Hepatocyte (in vitro differentiated cells): ENCODE results near the gene WDR62. TPM values are rescaled to one million over a fixed set of nuclear protein-coding genes. Genes with fewer than 3 reads are reported as not detected.

Source experiments
- DNase-seq: peaks from one replicate; pipeline ENCODE4 v3.0.0-alpha.2; 2016; ENCODE audit warnings: low spot score
- H2AFZ ChIP-seq: fragments of 200-600 bp; sonication (generic); 2 replicates; pipeline ENCODE4 v1.6.0; 2016; ENCODE audit warnings: antibody characterized with exemption, mild to moderate bottlenecking
- H3K27ac ChIP-seq: fragments of 200-600 bp; sonication (generic); 2 replicates; pipeline ENCODE4 v1.5.1; 2016; ENCODE audit warnings: mild to moderate bottlenecking
- H3K27me3 ChIP-seq: fragments of 200-600 bp; sonication (generic); 2 replicates; pipeline ENCODE4 v1.6.1; 2016
- H3K36me3 ChIP-seq: fragments of 200-600 bp; sonication (generic); replicated peaks from 2 replicates; pipeline ENCODE4 v1.5.1; 2016; ENCODE audit warnings: low read depth; ENCODE audit not compliant: insufficient read depth
- H3K4me1 ChIP-seq: fragments of 200-600 bp; sonication (generic); 2 replicates; pipeline ENCODE4 v1.5.1; 2016; ENCODE audit warnings: mild to moderate bottlenecking, moderate library complexity; ENCODE audit not compliant: insufficient read depth
- H3K4me2 ChIP-seq: fragments of 200-600 bp; sonication (generic); 2 replicates; pipeline ENCODE4 v1.6.0; 2016
- H3K4me3 ChIP-seq: fragments of 200-600 bp; sonication (generic); 2 replicates; pipeline ENCODE4 v1.5.1; 2016; ENCODE audit warnings: mild to moderate bottlenecking
- H3K79me2 ChIP-seq: fragments of 200-600 bp; sonication (generic); 2 replicates; pipeline ENCODE4 v1.6.0; 2017; ENCODE audit warnings: mild to moderate bottlenecking
- H3K9me2 ChIP-seq: fragments of 200-600 bp; sonication (generic); replicated peaks from 2 replicates; pipeline ENCODE4 v1.6.0; 2017; ENCODE audit warnings: mild to moderate bottlenecking; ENCODE audit not compliant: insufficient read depth
- H3K9me3 ChIP-seq: fragments of 200-600 bp; sonication (generic); 2 replicates; pipeline ENCODE4 v1.5.1; 2016; ENCODE audit warnings: low read depth, mild to moderate bottlenecking
- H4K20me1 ChIP-seq: fragments of 200-600 bp; sonication (generic); 2 replicates; pipeline ENCODE4 v1.6.0; 2016; ENCODE audit warnings: mild to moderate bottlenecking; ENCODE audit not compliant: insufficient read depth, poor library complexity, severe bottlenecking
- EZH2 ChIP-seq: fragments of 200-600 bp; sonication (generic); IDR thresholded peaks from 2 replicates; pipeline ENCODE4 v1.6.1; 2016; ENCODE audit warnings: antibody characterized with exemption, mild to moderate bottlenecking, borderline replicate concordance
- EZH2phosphoT487 ChIP-seq: fragments of 200-600 bp; sonication (generic); IDR thresholded peaks from one replicate; pipeline ENCODE4 v1.6.1; 2018; ENCODE audit warnings: antibody characterized with exemption, mild to moderate bottlenecking, low read depth, moderate library complexity; ENCODE audit not compliant: unreplicated experiment, severe bottlenecking
- WGBS: methylation state at CpG from one replicate; pipeline ENCODE4 v1.1.6; 2016; ENCODE audit warnings: low lambda C conversion rate; ENCODE audit errors: missing lambda C conversion rate; 5-methylcytosine and 5-hydroxymethylcytosine counted together
- polyA plus RNA-seq: library from polyadenylated mRNA; unstranded; fragments of >200 nt; fragmentation: Nextera tagmentation; extraction: Ambion mirVana; gene quantifications from 2 replicates; pipeline ENCODE4 v1.2.1, GENCODE V29; 2016
- total RNA-seq: library from RNA; depleted of rRNA; stranded (reverse); fragments of >200 nt; gene quantifications from 2 replicates; pipeline ENCODE4 v1.2.3, GENCODE V29; 2014
- TF ChIP-seq, protein P1 (sequence below): fragments of 200-600 bp; sonication (generic); IDR thresholded peaks from 2 replicates; pipeline ENCODE4 v1.5.1; 2016; ENCODE audit warnings: antibody characterized with exemption, mild to moderate bottlenecking; ENCODE audit not compliant: poor library complexity

Gene WDR62
- total and polyA plus RNA-seq, 2 experiments from 2014 or later: 2.1 to 4.6 TPM

DNA sequence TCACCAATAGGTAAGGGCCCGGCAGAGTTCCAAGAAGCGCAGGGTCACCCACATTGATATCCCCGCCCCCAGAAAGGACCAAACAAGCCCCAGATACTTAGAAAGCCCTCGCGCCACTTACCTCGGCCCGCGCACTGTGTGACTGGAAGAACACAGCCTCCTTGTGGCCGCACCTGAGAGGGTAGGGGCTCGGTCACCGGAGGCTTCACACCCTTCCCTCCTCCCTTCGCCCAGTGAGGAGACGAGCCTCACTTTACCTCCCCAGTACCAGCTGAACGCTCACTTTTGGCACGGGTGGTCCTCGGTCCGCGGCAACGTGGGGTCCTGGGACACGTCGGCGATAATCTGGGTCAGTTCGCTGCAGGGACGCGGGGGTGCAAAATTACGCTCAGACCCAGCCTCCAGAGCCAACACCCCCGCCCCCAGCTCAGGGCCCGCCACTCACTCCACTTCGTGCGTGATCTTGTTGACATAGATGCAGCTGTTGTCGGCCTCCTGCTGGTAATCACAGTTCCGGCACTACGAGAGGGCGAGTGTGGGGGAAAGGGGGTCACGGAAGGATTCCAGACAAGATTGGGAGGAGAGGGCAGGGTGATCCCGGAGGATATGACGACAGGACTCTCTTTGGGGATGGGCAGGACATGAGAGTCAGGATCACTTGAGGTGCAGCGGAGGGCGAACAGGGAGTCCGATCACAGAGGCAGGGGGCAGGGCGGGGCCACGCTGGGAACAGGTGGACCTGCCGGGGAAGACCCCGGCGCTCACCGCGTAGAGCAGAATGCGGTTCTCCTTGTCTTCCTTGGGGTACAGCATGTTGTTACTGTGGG, 59.4 kb downstream of the WDR62 start:
- Histone ChIP-seq H3K36me3 (no peaks in the 10 kb centered on the region), H3K79me2 (peaks cover 32% of the 10 kb centered on the region), H3K9me3 (no peaks in the 10 kb centered on the region), H3K4me2 (peak overlapping the region; percentile 78), H3K4me1 (peaks cover 12% of the 10 kb centered on the region), H3K27ac (peak overlapping the region; percentile 68), H4K20me1 (no peaks in the 10 kb centered on the region), H3K4me3 (peak overlapping the region; percentile 79), H2AFZ (peak overlapping the region; percentile 76), H3K27me3 (no peaks in the 10 kb centered on the region), H3K9me2 (no peaks in the 10 kb centered on the region)
- DNase-seq: peak; percentile 61
- TF ChIP-seq, protein P1, sequence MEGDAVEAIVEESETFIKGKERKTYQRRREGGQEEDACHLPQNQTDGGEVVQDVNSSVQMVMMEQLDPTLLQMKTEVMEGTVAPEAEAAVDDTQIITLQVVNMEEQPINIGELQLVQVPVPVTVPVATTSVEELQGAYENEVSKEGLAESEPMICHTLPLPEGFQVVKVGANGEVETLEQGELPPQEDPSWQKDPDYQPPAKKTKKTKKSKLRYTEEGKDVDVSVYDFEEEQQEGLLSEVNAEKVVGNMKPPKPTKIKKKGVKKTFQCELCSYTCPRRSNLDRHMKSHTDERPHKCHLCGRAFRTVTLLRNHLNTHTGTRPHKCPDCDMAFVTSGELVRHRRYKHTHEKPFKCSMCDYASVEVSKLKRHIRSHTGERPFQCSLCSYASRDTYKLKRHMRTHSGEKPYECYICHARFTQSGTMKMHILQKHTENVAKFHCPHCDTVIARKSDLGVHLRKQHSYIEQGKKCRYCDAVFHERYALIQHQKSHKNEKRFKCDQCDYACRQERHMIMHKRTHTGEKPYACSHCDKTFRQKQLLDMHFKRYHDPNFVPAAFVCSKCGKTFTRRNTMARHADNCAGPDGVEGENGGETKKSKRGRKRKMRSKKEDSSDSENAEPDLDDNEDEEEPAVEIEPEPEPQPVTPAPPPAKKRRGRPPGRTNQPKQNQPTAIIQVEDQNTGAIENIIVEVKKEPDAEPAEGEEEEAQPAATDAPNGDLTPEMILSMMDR: peak; percentile 4
- no peak for TF ChIP-seq EZH2phosphoT487
- WGBS: 10% methylated on average over 44 of the region's 48 CpGs

DNA sequence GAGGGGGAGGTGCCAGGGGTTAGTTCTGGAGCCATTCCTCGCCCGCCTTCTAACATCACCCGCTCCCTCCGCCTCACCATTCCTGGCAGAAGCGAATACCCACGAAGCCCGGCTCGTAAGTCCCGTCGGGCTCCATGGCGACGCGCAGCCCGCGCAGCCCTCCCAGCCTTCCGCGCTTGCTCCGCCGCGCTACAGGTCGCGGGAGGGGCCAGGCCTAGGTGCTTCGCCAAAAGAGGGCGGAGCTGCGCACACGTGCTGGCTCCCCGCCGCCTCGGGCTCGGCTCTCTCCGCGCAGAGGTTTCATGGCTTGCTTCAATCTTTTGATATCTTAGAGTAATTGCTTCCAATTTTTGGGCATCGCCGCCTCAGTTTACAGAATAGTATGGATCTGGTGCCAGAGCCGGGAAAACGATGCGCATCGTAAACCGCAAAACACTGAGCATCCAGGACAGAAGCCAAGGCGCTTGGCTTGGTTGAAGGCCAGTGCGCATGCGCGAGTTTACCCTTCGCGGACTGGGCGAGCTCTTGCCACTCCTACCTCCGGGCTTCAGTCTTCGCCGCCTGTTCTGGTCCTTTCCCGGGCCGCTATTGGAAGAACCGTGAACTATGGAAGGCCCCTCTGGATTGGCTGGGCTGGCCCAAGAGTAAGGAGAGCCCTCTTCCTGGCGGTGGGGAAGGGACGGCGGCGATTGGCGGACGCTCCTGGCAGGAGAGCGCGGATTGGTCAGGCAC, 60.2 kb downstream of the WDR62 start, which contains the start of gene POLR2I:
Gene POLR2I (minus strand): TSS at position 155 of the 732 bp plus-strand sequence. CDS start 19 bp downstream, at position 136.
- Histone ChIP-seq H3K27ac (peak within 1 kb of the TSS; percentile 68), H3K4me1 (peaks cover 12% of the 10 kb centered on the region), H3K9me2 (no peaks in the 10 kb centered on the region), H3K79me2 (peaks cover 32% of the 10 kb centered on the region), H3K4me2 (peak within 1 kb of the TSS; percentile 86), H4K20me1 (no peaks in the 10 kb centered on the region), H3K27me3 (no peaks in the 10 kb centered on the region), H3K9me3 (no peaks in the 10 kb centered on the region), H3K36me3 (no peaks in the 10 kb centered on the region), H3K4me3 (peak within 1 kb of the TSS; percentile 79), H2AFZ (peak within 1 kb of the TSS; percentile 76)
- TF ChIP-seq, protein P1: no peak
- TF ChIP-seq EZH2 (no peak), EZH2phosphoT487 (no peak)
- WGBS: under 1% methylated on average over 54 of the region's 60 CpGs
- DNase-seq: peak; percentile 99

DNA sequence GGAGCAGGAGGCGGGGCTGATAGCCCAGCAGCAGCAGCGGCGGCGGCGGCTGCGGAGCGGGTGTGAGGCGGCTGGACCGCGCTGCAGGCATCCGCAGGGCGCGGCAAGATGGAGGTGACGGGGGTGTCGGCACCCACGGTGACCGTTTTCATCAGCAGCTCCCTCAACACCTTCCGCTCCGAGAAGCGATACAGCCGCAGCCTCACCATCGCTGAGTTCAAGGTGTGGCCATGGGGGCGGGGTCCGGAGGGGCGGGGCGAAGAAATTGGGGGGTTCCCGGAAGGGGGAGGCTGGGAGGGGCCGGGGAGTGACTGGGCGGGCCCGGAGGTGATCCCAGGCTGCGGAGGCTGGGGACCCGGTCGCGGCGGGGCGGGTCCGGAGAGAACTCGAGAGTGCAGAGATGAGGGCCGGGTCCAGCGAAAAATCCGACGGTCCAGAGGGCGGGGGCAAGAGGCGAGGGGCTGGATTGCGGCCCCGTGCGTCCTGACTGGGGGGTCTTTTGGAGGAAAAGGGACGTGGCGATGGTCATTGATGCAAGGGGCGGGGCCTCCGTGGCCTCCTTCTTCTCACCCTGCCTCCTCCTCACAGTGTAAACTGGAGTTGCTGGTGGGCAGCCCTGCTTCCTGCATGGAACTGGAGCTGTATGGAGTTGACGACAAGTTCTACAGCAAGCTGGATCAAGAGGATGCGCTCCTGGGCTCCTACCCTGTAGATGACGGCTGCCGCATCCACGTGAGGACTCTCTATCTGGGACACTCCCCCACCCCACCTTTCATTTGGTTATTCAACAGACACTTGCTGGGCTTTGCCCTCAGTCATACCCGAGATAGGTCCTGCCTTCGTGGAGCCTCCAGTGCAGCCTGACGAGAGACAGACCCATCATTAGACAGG, 61.0 kb downstream of the WDR62 start, which contains the start of gene TBCB:
Gene TBCB (plus strand): TSS at position 16 of the 891 bp plus-strand sequence. CDS start 93 bp downstream, at position 109.
- H3K4me3 ChIP-seq: peak within 1 kb of the TSS; percentile 79
- no peaks in the 10 kb centered on the region for H3K9me3 ChIP-seq
- H3K36me3 ChIP-seq: no peaks in the 10 kb centered on the region
- peak within 1 kb of the TSS; percentile 86 for H3K4me2 ChIP-seq
- H3K27me3 ChIP-seq: no peaks in the 10 kb centered on the region
- H2AFZ ChIP-seq: peak within 1 kb of the TSS; percentile 76
- no peak for DNase-seq
- H3K4me1 ChIP-seq: peaks cover 12% of the 10 kb centered on the region
- H3K27ac ChIP-seq: peak within 1 kb of the TSS; percentile 68
- no peaks in the 10 kb centered on the region for H4K20me1 ChIP-seq
- 5% methylated on average over 43 of the region's 59 CpGs for WGBS
- peaks cover 32% of the 10 kb centered on the region for H3K79me2 ChIP-seq
- H3K9me2 ChIP-seq: no peaks in the 10 kb centered on the region
- TF ChIP-seq EZH2phosphoT487 (no peak), EZH2 (no peak)
- TF ChIP-seq, protein P1: no peak
